H1 (cell line): ENCODE results near the gene CSNK1G2. TPM values are rescaled to one million over a fixed set of nuclear protein-coding genes. Genes with fewer than 3 reads are reported as not detected.

ENCODE experiments used
- CTCF ChIA-PET: fragments of 300-600 bp; sonication (Branson Sonifier 250); formaldehyde crosslinking; loops from one replicate; lab custom pipeline; 2021; ENCODE audit not compliant: partially characterized antibody; lab: Charles Lee
- POLR2A ChIA-PET: fragments of 300-600 bp; sonication (Branson Sonifier 250); formaldehyde crosslinking; loops from one replicate; lab custom pipeline; 2021; ENCODE audit warnings: inconsistent platforms; ENCODE audit not compliant: partially characterized antibody; lab: Charles Lee
- DNase-seq, 2 experiments: peaks; one replicate each; pipeline versions ENCODE4 v3.0.0 to v3.0.0-alpha.2; 2010 to 2022; ENCODE audit warnings: low spot score in 2 of 2, low read depth in 1 of 2, mixed read lengths in 1 of 2
- FAIRE-seq: peaks from 2 replicates; lab custom pipeline; 2011; peaks lifted over from hg19 to GRCh38; lab: Jason Lieb, UNC
- H2AFZ ChIP-seq: 2 replicates; pipeline ENCODE4 v1.8.1; 2012; ENCODE audit warnings: low read length, inconsistent platforms
- H2AK5ac ChIP-seq: 2 replicates; pipeline ENCODE4 v1.6.1; 2013; ENCODE audit warnings: low read depth, low read length
- H2BK120ac ChIP-seq: replicated peaks from 2 replicates; pipeline ENCODE3; 2013; ENCODE audit warnings: low read depth, low read length, inconsistent platforms
- H2BK12ac ChIP-seq: 2 replicates; pipeline ENCODE4 v1.6.1; 2013; ENCODE audit warnings: low read depth, low read length
- H2BK15ac ChIP-seq: 2 replicates; pipeline ENCODE4 v1.6.1; 2013; ENCODE audit warnings: low read length
- H2BK20ac ChIP-seq: 2 replicates; pipeline ENCODE4 v1.6.1; 2013; ENCODE audit warnings: low read length
- H2BK5ac ChIP-seq: 2 replicates; pipeline ENCODE4 v1.6.1; 2013; ENCODE audit warnings: low read depth, low read length
- H3K14ac ChIP-seq: 2 replicates; pipeline ENCODE4 v1.6.1; 2013; ENCODE audit warnings: inconsistent platforms; ENCODE audit not compliant: insufficient read length
- H3K18ac ChIP-seq: 2 replicates; pipeline ENCODE4 v1.6.1; 2013; ENCODE audit warnings: low read length; ENCODE audit errors: extremely low read depth
- H3K23ac ChIP-seq: 2 replicates; pipeline ENCODE4 v1.6.1; 2013; ENCODE audit warnings: inconsistent platforms; ENCODE audit not compliant: insufficient read length
- H3K23me2 ChIP-seq: 2 replicates; pipeline ENCODE4 v1.6.1; 2013; ENCODE audit warnings: low read depth, low read length
- H3K27ac ChIP-seq: 2 replicates; pipeline ENCODE4 v1.6.1; 2011; ENCODE audit warnings: low read depth, low read length, inconsistent platforms
- H3K27me3 ChIP-seq, 4 experiments: replicated peaks in 1 of 4; 1 replicate in 1 of 4; 2 replicates in 3 of 4; pipeline versions ENCODE4 v1.6.1 to v1.8.1; 2011 to 2013; ENCODE audit warnings: low read length in 3 of 4, mild to moderate bottlenecking in 3 of 4, inconsistent platforms in 2 of 4, mixed read lengths in 2 of 4, moderate library complexity in 1 of 4; ENCODE audit not compliant: control insufficient read depth in 3 of 4, insufficient read depth in 3 of 4; ENCODE audit errors: extremely low read depth in 1 of 4
- H3K36me3 ChIP-seq, 4 experiments: 2 replicates each; pipeline versions ENCODE4 v1.6.1 to v1.8.1; 2011 to 2013; ENCODE audit warnings: mild to moderate bottlenecking in 4 of 4, low read length in 3 of 4, moderate library complexity in 2 of 4, control low read depth in 1 of 4, inconsistent platforms in 1 of 4; ENCODE audit not compliant: insufficient read depth in 4 of 4, control insufficient read depth in 2 of 4
- H3K4ac ChIP-seq: replicated peaks from 2 replicates; pipeline ENCODE3; 2013; ENCODE audit warnings: low read length, low read depth, mixed read lengths, inconsistent platforms; ENCODE audit not compliant: insufficient read length
- H3K4me1 ChIP-seq, 4 experiments: replicated peaks in 1 of 4; 1 replicate in 1 of 4; 2 replicates in 3 of 4; pipeline versions ENCODE4 v1.6.1 to v1.8.1; 2011 to 2013; ENCODE audit warnings: low read length in 3 of 4, inconsistent platforms in 2 of 4, mixed read lengths in 1 of 4; ENCODE audit not compliant: insufficient read depth in 4 of 4, control insufficient read depth in 3 of 4
- H3K4me2 ChIP-seq, 2 experiments: 2 replicates each; pipeline versions ENCODE4 v1.6.1 to v1.8.1; 2011 to 2013; ENCODE audit warnings: low read depth in 2 of 2, low read length in 2 of 2, control low read depth in 1 of 2, inconsistent platforms in 1 of 2, mild to moderate bottlenecking in 1 of 2; ENCODE audit not compliant: insufficient read depth in 1 of 2
- H3K4me3 ChIP-seq, 4 experiments: fragments of 200-600, 300-600 bp in 1 of 4; sonication (generic), shearing (Covaris generic), sonication (Bioruptor Twin) in 1 of 4; 2 replicates each; pipeline versions ENCODE4 v1.5.1 to v1.8.1; 2011 to 2016; ENCODE audit warnings: low read length in 4 of 4, low read depth in 3 of 4, control low read depth in 2 of 4, inconsistent platforms in 2 of 4, mild to moderate bottlenecking in 2 of 4, mixed read lengths in 1 of 4, moderate library complexity in 1 of 4; ENCODE audit not compliant: insufficient read depth in 2 of 4; ENCODE audit errors: extremely low read depth in 1 of 4
- H3K56ac ChIP-seq: replicated peaks from 2 replicates; pipeline ENCODE3; 2013; ENCODE audit warnings: low read depth, mild to moderate bottlenecking, mixed read lengths, low read length, inconsistent platforms; ENCODE audit not compliant: insufficient read length
- H3K79me1 ChIP-seq: 2 replicates; pipeline ENCODE4 v1.6.1; 2013; ENCODE audit warnings: low read depth, low read length, control low read depth
- H3K79me2 ChIP-seq, 2 experiments: 2 replicates each; pipeline versions ENCODE4 v1.6.1 to v1.8.1; 2012 to 2013; ENCODE audit warnings: low read length in 2 of 2, mild to moderate bottlenecking in 2 of 2, inconsistent platforms in 1 of 2; ENCODE audit not compliant: insufficient read depth in 2 of 2, control insufficient read depth in 1 of 2
- H3K9ac ChIP-seq, 4 experiments: replicated peaks in 1 of 4; 1 replicate in 1 of 4; 2 replicates in 3 of 4; pipeline versions ENCODE4 v1.6.1 to v1.8.1; 2011 to 2013; ENCODE audit warnings: low read depth in 3 of 4, low read length in 3 of 4, control low read depth in 2 of 4, mild to moderate bottlenecking in 2 of 4, moderate library complexity in 2 of 4, inconsistent platforms in 1 of 4; ENCODE audit errors: extremely low read depth in 1 of 4
- H3K9me3 ChIP-seq, 2 experiments: 2 replicates each; pipeline versions ENCODE4 v1.6.1 to v1.8.1; 2012 to 2013; ENCODE audit warnings: mild to moderate bottlenecking in 2 of 2, moderate library complexity in 2 of 2, control low read depth in 1 of 2, inconsistent platforms in 1 of 2, low read depth in 1 of 2, low read length in 1 of 2, mixed read lengths in 1 of 2; ENCODE audit not compliant: insufficient read depth in 2 of 2
- H4K20me1 ChIP-seq, 2 experiments: replicated peaks in 1 of 2; 2 replicates each; pipeline versions ENCODE3 to v1.8.1; 2011 to 2013; ENCODE audit warnings: inconsistent platforms in 2 of 2, low read length in 2 of 2, mild to moderate bottlenecking in 1 of 2; ENCODE audit not compliant: insufficient read depth in 2 of 2, control insufficient read depth in 1 of 2
- H4K5ac ChIP-seq: 2 replicates; pipeline ENCODE4 v1.6.1; 2013; ENCODE audit warnings: low read length, low read depth, mixed read lengths, inconsistent platforms; ENCODE audit not compliant: insufficient read length
- H4K8ac ChIP-seq: 2 replicates; pipeline ENCODE4 v1.8.0; 2013; ENCODE audit warnings: mild to moderate bottlenecking, moderate library complexity, low read length, inconsistent platforms; ENCODE audit not compliant: insufficient read depth; ENCODE audit errors: extremely low read depth
- H4K91ac ChIP-seq: replicated peaks from 2 replicates; pipeline ENCODE3; 2013; ENCODE audit warnings: low read length, mixed read lengths, inconsistent platforms; ENCODE audit not compliant: insufficient read length
- ATF2 ChIP-seq: IDR thresholded peaks from 2 replicates; pipeline ENCODE4 v1.6.1; 2012; ENCODE audit warnings: low read length, inconsistent platforms
- GABPA ChIP-seq: IDR thresholded peaks from 2 replicates; pipeline ENCODE4 v1.6.1; 2011; ENCODE audit warnings: mild to moderate bottlenecking, low read length, moderate library complexity, borderline replicate concordance; ENCODE audit not compliant: insufficient read depth
- JUN ChIP-seq: IDR thresholded peaks from 2 replicates; pipeline ENCODE4 v1.6.1; 2011; ENCODE audit warnings: low read depth, mild to moderate bottlenecking, improper control_type of control experiment, low read length
- PHF8 ChIP-seq: fragments of 200-600 bp; sonication (generic); conservative IDR thresholded peaks from 2 replicates; pipeline ENCODE4 v1.7.1; 2012; ENCODE audit warnings: low read depth, mild to moderate bottlenecking, inconsistent platforms, low read length, moderate library complexity
- SP1 ChIP-seq: IDR thresholded peaks from 2 replicates; pipeline ENCODE4 v1.6.1; 2011; ENCODE audit warnings: low read depth, low read length
- SRF ChIP-seq: IDR thresholded peaks from 2 replicates; pipeline ENCODE4 v1.6.1; 2011; ENCODE audit warnings: mild to moderate bottlenecking, low read depth, low read length, moderate library complexity
- TCF12 ChIP-seq: IDR thresholded peaks from 2 replicates; pipeline ENCODE4 v1.6.1; 2011; ENCODE audit warnings: low read depth, mild to moderate bottlenecking, low read length
- WGBS, 2 experiments: shearing (Covaris generic) in 1 of 2; methylation state at CpG; one replicate each; pipeline versions ENCODE4 v1.1.6 to v1.1.7; 2013 to 2015; ENCODE audit warnings: low lambda C conversion rate in 2 of 2, mixed read lengths in 2 of 2, inconsistent platforms in 1 of 2, low coverage in 1 of 2, missing lambda C conversion rate in 1 of 2; ENCODE audit not compliant: insufficient replicate concordance in 2 of 2, insufficient coverage in 1 of 2, insufficient read length in 1 of 2; ENCODE audit errors: extremely low coverage in 1 of 2, missing lambda C conversion rate in 1 of 2; 5-methylcytosine and 5-hydroxymethylcytosine counted together
- polyA plus RNA-seq, 7 experiments: library from polyadenylated mRNA; depleted of rRNA in 3 of 7; stranded (reverse) in 5 of 7; unstranded in 2 of 7; fragments of >200 nt in 5 of 7; fragments of 200-250 nt in 2 of 7; gene quantifications; 1 replicate in 5 of 7; 2 replicates in 1 of 7; 4 replicates in 1 of 7; pipeline versions ENCODE4 v1.2.1 to v1.2.3, GENCODE V29; 2011 to 2013; ENCODE audit warnings: missing spikeins in 2 of 7, mixed read lengths in 2 of 7
- total RNA-seq: library from RNA; stranded (reverse); fragmentation: NEBNext Ultra II Directional; extraction: Animal tissue kit (Norgen Biotek cat#: 25700); gene quantifications from 2 replicates; pipeline ENCODE4 v1.2.1, GENCODE V29; 2021

The CSNK1G2 gene
- total and polyA plus RNA-seq, 2 of the 8 experiments (the other 6 are each of a cell fraction or from before 2014, with no cell fraction given), result 99.5 to 130 TPM

GRCh38 chr19:1931445-1931844 lies 9.5 kb upstream of the CSNK1G2 start:
- H2AFZ ChIP-seq, result no peak overlapping the region
- FAIRE-seq (no peak), DNase-seq (no peak)
- no peak overlapping the region for H4K91ac ChIP-seq
- no peaks in the 10 kb centered on the region; a peak in 1 of 7 replicates for H3K27me3 ChIP-seq
- no peak overlapping the region for H3K4me2 ChIP-seq
- no peaks in the 10 kb centered on the region for H3K79me1 ChIP-seq
- 95% methylated on average over 1 of the region's 1 CpG; no CpG with 5 or more reads in 1 of the 2 experiments for WGBS, 2 experiments
- H3K9me3 ChIP-seq, result peaks cover 3 to 9% of the 10 kb centered on the region in 2 experiments; a peak in 2 of 4 replicates
- H3K4ac ChIP-seq, result no peak overlapping the region
- H4K5ac ChIP-seq, result no peak overlapping the region
- H3K27ac ChIP-seq, result no peak overlapping the region
- peaks cover 0 to 6% (median 4%) of the 10 kb centered on the region in 4 experiments; a peak in 4 of 7 replicates for H3K4me1 ChIP-seq
- ChIA-PET POLR2A (interaction anchor here (0.7 kb wide), 1 partner anchor 37 kb away, joined by 3 read pairs; no protein-coding TSS in a partner anchor), CTCF (interaction anchor here (0.6 to 3.0 kb wide), 7 partner anchors 14 to 386 kb away, joined by 3 to 16 read pairs (median 4); no protein-coding TSS in a partner anchor)
- H3K23me2 ChIP-seq, result peaks cover 6% of the 10 kb centered on the region; the same call in 1 of the 2 replicates
- H2AK5ac ChIP-seq, result no peak overlapping the region
- H3K18ac ChIP-seq, result no peak overlapping the region
- H3K9ac ChIP-seq, result no peak overlapping the region
- H4K20me1 ChIP-seq, result no peaks in the 10 kb centered on the region
- H2BK15ac ChIP-seq, result no peak overlapping the region
- no peak overlapping the region for H2BK5ac ChIP-seq
- no peaks in the 10 kb centered on the region for H3K79me2 ChIP-seq
- no peaks in the 10 kb centered on the region for H3K36me3 ChIP-seq
- no peak overlapping the region for H3K23ac ChIP-seq
- TF ChIP-seq JUN (no peak), ATF2 (no peak), GABPA (no peak), PHF8 (no peak), SRF (no peak), TCF12 (no peak), SP1 (no peak)
- TF ChIP-seq, all 59 proteins: peak for 0
- H3K56ac ChIP-seq, result no peak overlapping the region
- H2BK120ac ChIP-seq, result no peak overlapping the region
- no peak overlapping the region for H2BK12ac ChIP-seq
- H4K8ac ChIP-seq, result no peak overlapping the region
- H3K4me3 ChIP-seq, result no peak overlapping the region
- no peak overlapping the region for H2BK20ac ChIP-seq
- H3K14ac ChIP-seq, result no peak overlapping the region
